GM23338 (cell line): ENCODE data around the gene TTC21B. TPM values are rescaled to one million over a fixed set of nuclear protein-coding genes. Genes with fewer than 3 reads are reported as not detected.

ENCODE experiments used
- ATAC-seq: fragments of 200-7000 bp; cut with Tn5 transposase; 3 replicates; pipeline ENCODE4 v1.9.1; 2020
- DNase-seq: peaks from one replicate; pipeline ENCODE4 v3.0.0-alpha.2; 2015; ENCODE audit warnings: low spot score
- H2AFZ ChIP-seq: fragments of 200-600 bp; sonication (generic); 2 replicates; pipeline ENCODE4 v1.8.0; 2016; ENCODE audit warnings: antibody characterized with exemption, mild to moderate bottlenecking, moderate library complexity
- H3F3A ChIP-seq: fragments of 200-600 bp; sonication (generic); replicated peaks from 2 replicates; pipeline ENCODE4 v1.8.0; 2017; ENCODE audit warnings: antibody characterized with exemption, mixed run types, low read depth
- H3K27ac ChIP-seq: fragments of 200-600 bp; sonication (generic); 2 replicates; pipeline ENCODE4 v1.6.1; 2016; ENCODE audit warnings: low read depth
- H3K27me3 ChIP-seq: fragments of 200-600 bp; sonication (generic); 2 replicates; pipeline ENCODE4 v1.8.0; 2016; ENCODE audit warnings: mild to moderate bottlenecking, mixed run types, moderate library complexity; ENCODE audit not compliant: insufficient read depth
- H3K36me3 ChIP-seq: fragments of 200-600 bp; sonication (generic); 2 replicates; pipeline ENCODE4 v1.8.0; 2016; ENCODE audit warnings: mild to moderate bottlenecking; ENCODE audit not compliant: insufficient read depth
- H3K4me1 ChIP-seq: fragments of 200-600 bp; sonication (generic); 2 replicates; pipeline ENCODE4 v1.8.0; 2016; ENCODE audit warnings: mild to moderate bottlenecking, moderate library complexity; ENCODE audit not compliant: insufficient read depth
- H3K4me2 ChIP-seq: fragments of 200-600 bp; sonication (generic); 2 replicates; pipeline ENCODE4 v1.7.1; 2017; ENCODE audit warnings: mixed run types
- H3K4me3 ChIP-seq: fragments of 200-600 bp; sonication (generic); 2 replicates; pipeline ENCODE4 v1.6.1; 2016; ENCODE audit warnings: mixed run types
- H3K79me2 ChIP-seq: fragments of 200-600 bp; sonication (generic); replicated peaks from 2 replicates; pipeline ENCODE4 v1.8.0; 2017; ENCODE audit warnings: mild to moderate bottlenecking; ENCODE audit not compliant: insufficient read depth
- H3K9me2 ChIP-seq: fragments of 200-600 bp; sonication (generic); 2 replicates; pipeline ENCODE4 v1.8.0; 2017; ENCODE audit not compliant: insufficient read depth
- H4K20me1 ChIP-seq: fragments of 200-600 bp; sonication (generic); replicated peaks from 2 replicates; pipeline ENCODE4 v1.8.0; 2017; ENCODE audit warnings: mild to moderate bottlenecking; ENCODE audit not compliant: insufficient read depth
- H3K27ac Mint-ChIP-seq: 2 replicates; pipeline ENCODE4 v1.8.0; 2020; ENCODE audit warnings: inconsistent platforms, mild to moderate bottlenecking, moderate library complexity, mixed read lengths
- H3K27me3 Mint-ChIP-seq: 3 replicates; pipeline ENCODE4 v1.8.0; 2022; ENCODE audit warnings: low read depth, mild to moderate bottlenecking, moderate library complexity, mixed read lengths, inconsistent platforms; ENCODE audit not compliant: insufficient read depth, poor library complexity
- H3K36me3 Mint-ChIP-seq: 3 replicates; pipeline ENCODE4 v1.8.0; 2021; ENCODE audit warnings: low read depth, mild to moderate bottlenecking, inconsistent platforms, moderate library complexity, mixed read lengths
- H3K4me1 Mint-ChIP-seq: 3 replicates; pipeline ENCODE4 v1.8.0; 2020; ENCODE audit warnings: mild to moderate bottlenecking, inconsistent platforms, mixed read lengths
- H3K4me3 Mint-ChIP-seq: 3 replicates; pipeline ENCODE4 v1.8.0; 2021; ENCODE audit warnings: moderate library complexity, mild to moderate bottlenecking, inconsistent platforms, mixed read lengths
- H3K9me3 Mint-ChIP-seq: 3 replicates; pipeline ENCODE4 v1.8.0; 2020; ENCODE audit warnings: moderate library complexity, mild to moderate bottlenecking, inconsistent platforms, mixed read lengths
- EZH2 ChIP-seq: fragments of 200-600 bp; sonication (generic); IDR thresholded peaks from one replicate; pipeline ENCODE4 v1.8.0; 2017; ENCODE audit warnings: antibody characterized with exemption, mild to moderate bottlenecking, low read depth; ENCODE audit not compliant: unreplicated experiment
- POLR2AphosphoS5 ChIP-seq: IDR thresholded peaks from 2 replicates; pipeline ENCODE4 v1.6.1; 2016; ENCODE audit warnings: antibody characterized with exemption, low read depth
- ZNF331 ChIP-seq: fragments of 250-450 bp; sonication (Bioruptor Pico); IDR thresholded peaks from 2 replicates; pipeline ENCODE4 v1.5.0; 2020; ENCODE audit warnings: low read depth, mild to moderate bottlenecking, moderate library complexity
- polyA plus RNA-seq: library from polyadenylated mRNA; unstranded; fragments of >200 nt; fragmentation: Nextera tagmentation; extraction: Ambion mirVana; gene quantifications from 2 replicates; pipeline ENCODE4 v1.2.1, GENCODE V29; 2016
- total RNA-seq: library from RNA; depleted of rRNA; stranded (reverse); fragments of >200 nt; shearing (Covaris generic); gene quantifications from 2 replicates; pipeline ENCODE4 v1.2.3, GENCODE V29; 2014; rRNA removed
- TF ChIP-seq, protein P1 (sequence below): IDR thresholded peaks from 2 replicates; pipeline ENCODE4 v1.6.1; 2016; ENCODE audit warnings: antibody characterized with exemption
- TF ChIP-seq, protein P2 (sequence below), 2 experiments: fragments of 200-600 bp in 1 of 2; sonication (generic) in 1 of 2; conservative IDR thresholded peaks; 2 replicates each; pipeline versions ENCODE4 v1.5.1 to v1.6.1; 2016 to 2017; ENCODE audit warnings: antibody characterized with exemption in 2 of 2, low read depth in 2 of 2, mild to moderate bottlenecking in 2 of 2, moderate library complexity in 1 of 2

The TTC21B gene
- total and polyA plus RNA-seq, 2 experiments from 2014 or later = 10.1 to 32.8 TPM

DNA sequence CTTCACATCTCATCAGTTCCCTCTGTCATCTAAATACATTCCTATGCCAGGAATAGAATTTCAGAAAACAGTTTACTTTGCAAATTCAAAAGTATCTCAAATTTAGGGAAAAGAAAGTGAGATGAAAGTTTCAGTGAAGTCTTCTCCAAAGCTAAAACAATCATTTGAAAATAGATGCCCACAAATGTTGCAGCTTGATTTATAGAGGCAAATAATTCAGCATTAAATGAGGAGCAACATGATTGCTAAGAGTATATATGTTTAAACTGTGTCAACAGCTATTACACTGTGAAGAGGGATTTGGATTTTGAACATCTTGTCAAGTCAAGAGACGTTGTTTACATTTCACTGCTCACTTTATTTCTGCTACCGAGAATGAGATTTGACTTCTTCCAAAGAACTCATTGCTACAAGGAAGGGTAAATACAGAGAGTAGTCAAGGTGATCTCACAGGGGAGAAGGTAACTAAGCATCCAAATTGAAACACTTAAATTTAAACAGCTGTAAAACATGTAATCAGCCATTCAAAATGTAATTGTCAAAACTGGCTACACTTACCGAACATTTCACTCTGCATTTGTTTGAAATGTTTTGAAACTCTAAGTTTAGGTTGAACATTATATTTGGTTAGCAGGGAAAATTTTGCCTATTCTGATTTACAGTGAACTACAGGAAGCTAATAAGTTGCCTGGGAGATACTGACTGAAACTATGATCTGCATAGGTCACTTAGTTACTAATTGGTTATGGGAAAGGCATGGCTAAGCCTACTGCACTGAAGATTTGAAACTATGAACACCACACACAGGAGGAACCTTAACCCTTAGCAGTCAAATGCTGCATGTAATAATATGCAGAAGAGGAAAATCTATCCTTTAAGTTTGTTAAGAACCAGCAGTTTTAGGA lies 126.3 kb downstream of the TTC21B start:
- Histone ChIP-seq H3K27me3 (no peaks in the 10 kb centered on the region), H3K9me2 (peaks cover 1% of the 10 kb centered on the region), H3K4me1 (no peaks in the 10 kb centered on the region), H3K27ac (no peak overlapping the region), H3K79me2 (no peaks in the 10 kb centered on the region), H3F3A (no peaks in the 10 kb centered on the region), H4K20me1 (no peaks in the 10 kb centered on the region), H2AFZ (peak overlapping the region; percentile 75; the same call in 1 of the 2 replicates), H3K36me3 (no peaks in the 10 kb centered on the region), H3K4me3 (no peak overlapping the region), H3K4me2 (no peak overlapping the region)
- Mint-ChIP-seq H3K27me3 (no peaks in the 10 kb centered on the region), H3K36me3 (no peaks in the 10 kb centered on the region), H3K9me3 (no peaks in the 10 kb centered on the region), H3K27ac (no peak overlapping the region), H3K4me3 (no peak overlapping the region), H3K4me1 (no peaks in the 10 kb centered on the region; the same call in 2 of the 3 replicates)
- DNase-seq (no peak), ATAC-seq (no peak)
- TF ChIP-seq EZH2 (no peak), POLR2AphosphoS5 (no peak)

DNA sequence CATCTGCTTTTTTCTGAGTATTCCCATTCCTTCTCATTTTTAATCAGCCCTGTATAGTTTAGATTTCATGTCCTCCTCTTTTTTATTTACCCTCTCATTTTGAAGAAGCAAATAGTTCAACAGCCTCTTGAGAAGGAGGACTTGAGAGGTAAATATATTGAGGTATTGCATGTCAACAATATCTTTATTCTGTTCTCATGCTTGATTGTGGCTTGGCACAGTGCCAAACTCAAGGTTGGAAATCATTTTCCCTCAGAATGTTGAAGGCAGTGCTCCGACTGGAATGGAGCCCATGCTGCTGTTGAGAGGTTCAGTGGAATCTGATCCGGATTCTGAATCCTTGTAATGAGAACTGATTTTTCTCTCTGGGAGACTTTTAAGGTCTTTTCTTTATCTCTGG lies 128.5 kb downstream of the TTC21B start:
- no peak for ATAC-seq
- no peaks in the 10 kb centered on the region for H3K36me3 ChIP-seq

More for the DNA sequence above, 128.5 kb downstream of the TTC21B start:
- Histone ChIP-seq H3F3A (no peaks in the 10 kb centered on the region), H3K4me3 (no peak overlapping the region), H2AFZ (peak overlapping the region; percentile 33; the same call in 1 of the 2 replicates), H3K9me2 (no peaks in the 10 kb centered on the region), H3K27me3 (no peaks in the 10 kb centered on the region), H3K4me1 (peaks cover 10% of the 10 kb centered on the region), H3K79me2 (no peaks in the 10 kb centered on the region), H3K27ac (no peak overlapping the region), H4K20me1 (no peaks in the 10 kb centered on the region), H3K4me2 (no peak overlapping the region)
- H3K36me3 Mint-ChIP-seq = no peaks in the 10 kb centered on the region
- TF ChIP-seq ZNF331 (CRISPR knock-in tag) (no peak), EZH2 (no peak), POLR2AphosphoS5 (no peak)
- TF ChIP-seq, protein P1, sequence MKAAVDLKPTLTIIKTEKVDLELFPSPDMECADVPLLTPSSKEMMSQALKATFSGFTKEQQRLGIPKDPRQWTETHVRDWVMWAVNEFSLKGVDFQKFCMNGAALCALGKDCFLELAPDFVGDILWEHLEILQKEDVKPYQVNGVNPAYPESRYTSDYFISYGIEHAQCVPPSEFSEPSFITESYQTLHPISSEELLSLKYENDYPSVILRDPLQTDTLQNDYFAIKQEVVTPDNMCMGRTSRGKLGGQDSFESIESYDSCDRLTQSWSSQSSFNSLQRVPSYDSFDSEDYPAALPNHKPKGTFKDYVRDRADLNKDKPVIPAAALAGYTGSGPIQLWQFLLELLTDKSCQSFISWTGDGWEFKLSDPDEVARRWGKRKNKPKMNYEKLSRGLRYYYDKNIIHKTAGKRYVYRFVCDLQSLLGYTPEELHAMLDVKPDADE = no peak
- TF ChIP-seq, protein P2, sequence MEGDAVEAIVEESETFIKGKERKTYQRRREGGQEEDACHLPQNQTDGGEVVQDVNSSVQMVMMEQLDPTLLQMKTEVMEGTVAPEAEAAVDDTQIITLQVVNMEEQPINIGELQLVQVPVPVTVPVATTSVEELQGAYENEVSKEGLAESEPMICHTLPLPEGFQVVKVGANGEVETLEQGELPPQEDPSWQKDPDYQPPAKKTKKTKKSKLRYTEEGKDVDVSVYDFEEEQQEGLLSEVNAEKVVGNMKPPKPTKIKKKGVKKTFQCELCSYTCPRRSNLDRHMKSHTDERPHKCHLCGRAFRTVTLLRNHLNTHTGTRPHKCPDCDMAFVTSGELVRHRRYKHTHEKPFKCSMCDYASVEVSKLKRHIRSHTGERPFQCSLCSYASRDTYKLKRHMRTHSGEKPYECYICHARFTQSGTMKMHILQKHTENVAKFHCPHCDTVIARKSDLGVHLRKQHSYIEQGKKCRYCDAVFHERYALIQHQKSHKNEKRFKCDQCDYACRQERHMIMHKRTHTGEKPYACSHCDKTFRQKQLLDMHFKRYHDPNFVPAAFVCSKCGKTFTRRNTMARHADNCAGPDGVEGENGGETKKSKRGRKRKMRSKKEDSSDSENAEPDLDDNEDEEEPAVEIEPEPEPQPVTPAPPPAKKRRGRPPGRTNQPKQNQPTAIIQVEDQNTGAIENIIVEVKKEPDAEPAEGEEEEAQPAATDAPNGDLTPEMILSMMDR (conservative IDR thresholded peaks at IDR 0.05; ENCODE audit: low read depth in 2 of 2) = no peak
- H3K27ac Mint-ChIP-seq = no peak overlapping the region
- H3K4me3 Mint-ChIP-seq = no peak overlapping the region
- H3K9me3 Mint-ChIP-seq = no peaks in the 10 kb centered on the region
- H3K27me3 Mint-ChIP-seq = no peaks in the 10 kb centered on the region
- peaks cover 9% of the 10 kb centered on the region for H3K4me1 Mint-ChIP-seq
- DNase-seq = no peak

Other genes with a start within 250 kb of the TTC21B start
- gene GALNT3, start 159.5 kb downstream of the TTC21B start, total RNA-seq = 17.1 and 38.1 TPM in 2 replicates
- gene GALNT3, start 159.5 kb downstream of the TTC21B start, polyA plus RNA-seq = 16.8 and 20.8 TPM in 2 replicates
- gene SCN1A, start 174.2 kb upstream of the TTC21B start, total RNA-seq = 1.2 and 2.1 TPM in 2 replicates
- 0.92 and 1.3 TPM in 2 replicates for gene SCN1A, start 174.2 kb upstream of the TTC21B start, polyA plus RNA-seq